ENCODE data around the gene IGF1R.

Gene IGF1R

DNA sequence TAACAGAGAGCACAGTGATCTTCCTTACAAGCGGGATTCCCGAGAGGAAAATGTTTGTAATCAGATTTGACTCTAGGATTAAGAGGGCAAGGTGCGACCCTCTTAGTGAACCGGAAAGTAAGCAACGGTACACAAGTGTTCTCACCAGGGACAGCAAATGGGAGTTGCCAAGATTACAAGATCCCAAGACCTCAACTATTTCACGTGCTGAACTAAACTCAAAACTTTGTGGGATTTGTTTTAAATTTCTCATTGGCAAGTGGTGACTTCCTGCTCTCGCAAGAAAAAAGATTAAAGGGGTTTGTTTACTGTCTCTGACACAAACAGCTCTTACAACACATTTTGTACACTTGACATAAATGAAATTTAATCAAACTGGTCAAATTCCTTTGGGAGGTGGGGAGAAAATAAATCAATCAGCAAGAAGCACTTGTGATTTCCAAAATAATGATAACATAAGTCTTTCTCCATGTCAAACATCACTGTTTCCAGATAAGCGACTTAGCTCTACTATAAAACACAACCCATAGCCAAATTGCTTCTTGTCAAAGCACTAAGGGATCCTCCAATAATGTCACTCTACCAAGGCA, 361.5 kb downstream of the IGF1R start:
- in situ Hi-C loops (cut with MboI; ENCODE audit: low sequenced_read_pairs): no loop called here

DNA sequence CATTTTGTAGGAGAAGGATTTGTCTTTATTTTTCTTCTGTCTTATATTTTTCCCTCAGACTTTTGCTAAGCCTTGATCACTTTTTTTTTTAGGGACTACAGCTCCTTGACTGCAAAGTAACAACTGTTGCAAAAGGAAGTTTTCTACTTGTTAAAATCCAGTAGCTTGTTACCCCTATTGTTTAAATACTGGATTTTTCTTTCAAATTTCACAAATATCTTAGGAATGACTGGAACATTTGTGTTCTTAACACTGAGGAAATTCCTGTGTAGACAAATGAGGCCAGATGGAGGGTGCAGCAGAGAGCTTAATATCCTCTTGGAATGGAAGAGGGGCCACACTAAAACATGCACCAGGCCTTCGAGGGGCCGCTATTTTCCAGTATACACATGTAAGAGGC, 362.4 kb downstream of the IGF1R start:
- in situ Hi-C loops (cut with MboI; ENCODE audit: low sequenced_read_pairs): no loop called here

All from HL-60/S4 treated with phorbol 12-myristate 13-acetate at 8.2 ng/mL for 4 days and 3 days (cell line).